ENCODE measurements around the gene ELAVL2.

Gene ELAVL2

GRCh38 chr9:23821375-23822181, 4.5 kb downstream of the ELAVL2 start:
- DNase-seq (ENCODE audit: low spot score) = peak; percentile 79

- peak; percentile 66 for DNase-seq (ENCODE audit: low spot score)
Measured at GRCh38 chr9:23820451-23821374, 5.3 kb downstream of the ELAVL2 start.

GRCh38 chr9:23819403-23819802, 6.6 kb downstream of the ELAVL2 start:
- DNase-seq (ENCODE audit: low spot score) = no peak

GRCh38 chr9:23814243-23814642, 11.8 kb downstream of the ELAVL2 start:
- DNase-seq (ENCODE audit: low spot score) = no peak

- DNase-seq (ENCODE audit: low spot score) = no peak
Measured at GRCh38 chr9:23812673-23813072, 13.4 kb downstream of the ELAVL2 start.

- no peak for DNase-seq (ENCODE audit: low spot score)
Measured at GRCh38 chr9:23811633-23812032, 14.4 kb downstream of the ELAVL2 start.

- no peak for DNase-seq (ENCODE audit: low spot score)
Measured at GRCh38 chr9:23803216-23803615, 22.8 kb downstream of the ELAVL2 start.

- no peak for DNase-seq (ENCODE audit: low spot score)
Measured at GRCh38 chr9:23801523-23801922, 24.5 kb downstream of the ELAVL2 start.

- DNase-seq (ENCODE audit: low spot score) = no peak
Measured at GRCh38 chr9:23799521-23799920, 26.5 kb downstream of the ELAVL2 start.

- DNase-seq (ENCODE audit: low spot score) = no peak
Measured at GRCh38 chr9:23798325-23798724, 27.7 kb downstream of the ELAVL2 start.

GRCh38 chr9:23796209-23796608, 29.8 kb downstream of the ELAVL2 start:
- no peak for DNase-seq (ENCODE audit: low spot score)

GRCh38 chr9:23790351-23791260, 35.4 kb downstream of the ELAVL2 start:
- no peak for DNase-seq (ENCODE audit: low spot score)

- no peak for DNase-seq (ENCODE audit: low spot score)
Measured at GRCh38 chr9:23789529-23790254, 36.3 kb downstream of the ELAVL2 start.

- DNase-seq (ENCODE audit: low spot score) = no peak
Measured at GRCh38 chr9:23784962-23785361, 41.1 kb downstream of the ELAVL2 start.

- DNase-seq (ENCODE audit: low spot score) = no peak
Measured at GRCh38 chr9:23783509-23783908, 42.5 kb downstream of the ELAVL2 start.

GRCh38 chr9:23779220-23779619, 46.8 kb downstream of the ELAVL2 start:
- no peak for DNase-seq (ENCODE audit: low spot score)

- DNase-seq (ENCODE audit: low spot score) = no peak
Measured at GRCh38 chr9:23777328-23777727, 48.7 kb downstream of the ELAVL2 start.

GRCh38 chr9:23775549-23775948, 50.5 kb downstream of the ELAVL2 start:
- no peak for DNase-seq (ENCODE audit: low spot score)

GRCh38 chr9:23774266-23774665, 51.8 kb downstream of the ELAVL2 start:
- DNase-seq (ENCODE audit: low spot score) = no peak

GRCh38 chr9:23772385-23772783, 53.7 kb downstream of the ELAVL2 start:
- DNase-seq (ENCODE audit: low spot score) = no peak

- DNase-seq (ENCODE audit: low spot score) = no peak
Measured at GRCh38 chr9:23771746-23772384, 54.2 kb downstream of the ELAVL2 start.

Measured in left forelimb (tissue), 1 donor.